Measurements from ENCODE around the gene LMLN.
"Not testable (repeated sequence)": the region's sequence is repeated elsewhere in the genome, so short reads cannot be mapped to it uniquely, and the experiment has no call there.

The LMLN gene

DNA sequence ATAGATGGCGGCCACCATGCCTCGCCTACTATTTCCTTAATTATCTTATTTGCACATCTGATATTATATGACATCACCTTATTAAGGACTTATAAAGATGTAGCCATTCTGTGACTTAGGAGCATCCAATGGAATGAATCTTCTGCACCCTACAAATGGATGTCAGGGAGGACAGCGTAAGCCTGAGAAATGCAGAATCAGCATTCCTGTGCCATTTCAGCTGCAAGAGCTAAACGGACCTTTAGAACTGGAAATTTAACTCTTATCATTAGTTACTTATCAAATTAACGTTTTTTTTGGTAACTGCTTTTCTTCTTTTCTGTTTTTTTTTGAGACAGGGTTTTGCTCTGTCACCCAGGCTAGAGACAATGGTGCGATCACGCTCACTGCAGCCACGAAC is 65.6 kb downstream of the LMLN start:
- no peak for DNase-seq (ENCODE audit: low read depth, low spot score)

DNA sequence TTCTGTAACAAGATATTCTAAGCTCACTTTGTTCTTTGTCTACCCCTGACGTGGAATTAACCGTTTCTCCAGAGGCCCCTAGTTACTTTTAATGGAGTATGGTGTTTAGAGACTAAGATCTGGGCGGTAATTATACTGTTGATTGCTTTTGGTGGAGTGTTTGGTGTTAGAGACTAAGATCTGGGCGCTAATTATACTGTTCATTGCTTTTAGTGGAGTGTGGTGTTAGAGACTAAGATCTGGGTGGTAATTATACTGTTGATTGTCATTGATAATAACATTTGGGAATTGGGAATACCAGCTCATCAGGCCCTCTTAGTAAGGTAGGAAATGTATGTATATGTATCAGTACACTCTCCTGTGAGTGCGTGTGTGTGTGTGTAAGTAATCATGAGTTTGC is 66.6 kb downstream of the LMLN start:
- DNase-seq (ENCODE audit: low read depth, low spot score) = no peak

GRCh38 chr3:198027045-198027798 is 67.2 kb downstream of the LMLN start:
- no peak for DNase-seq (ENCODE audit: low read depth, low spot score)

- no peak for DNase-seq (ENCODE audit: low read depth, low spot score)
Observed at GRCh38 chr3:198027799-198028390, 67.9 kb downstream of the LMLN start.

DNA sequence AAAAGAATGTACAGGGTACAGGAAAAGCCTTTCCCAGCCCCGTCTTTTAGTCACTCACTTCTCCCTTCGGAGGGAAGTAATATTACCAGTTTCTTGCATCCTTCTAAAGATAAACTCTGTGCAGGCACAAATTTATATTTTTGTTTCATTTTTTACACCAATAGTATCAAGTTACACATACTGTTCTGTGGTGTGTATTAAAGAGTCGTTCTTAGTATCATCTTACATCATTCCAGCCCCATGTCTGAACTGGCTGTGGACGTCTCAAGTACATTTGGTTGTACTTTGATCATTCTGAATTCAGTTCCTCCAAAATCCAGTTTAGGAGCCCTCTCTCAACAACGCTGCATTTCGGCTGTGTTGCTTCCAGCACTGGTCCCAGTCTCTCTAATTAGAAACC is 68.7 kb downstream of the LMLN start:
- peak; percentile 29 for DNase-seq (ENCODE audit: low read depth, low spot score)

DNA sequence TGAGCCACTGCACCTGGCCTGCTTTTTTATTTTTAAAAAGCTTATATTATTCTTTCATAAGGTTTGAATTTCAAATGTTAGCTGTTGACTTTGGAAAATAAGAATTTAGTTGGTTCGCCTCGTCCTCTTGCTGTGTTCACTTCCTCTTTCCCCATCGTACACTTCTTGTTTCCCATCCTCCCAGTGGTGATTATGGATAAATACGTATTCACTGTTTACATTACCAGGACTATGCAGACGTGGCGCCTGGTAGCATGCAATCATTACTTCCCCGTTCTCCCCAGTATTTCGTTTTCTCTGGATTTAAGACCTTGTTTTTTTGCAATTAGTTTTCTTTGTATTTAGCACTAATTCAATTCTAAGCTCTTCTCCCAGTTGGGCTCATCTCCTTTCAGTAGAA is 70.1 kb downstream of the LMLN start:
- no peak for DNase-seq (ENCODE audit: low read depth, low spot score)

- DNase-seq (ENCODE audit: low read depth, low spot score) = no peak
Observed at GRCh38 chr3:198030726-198031125, 70.7 kb downstream of the LMLN start.

GRCh38 chr3:198032039-198032936 is 72.3 kb downstream of the LMLN start:
- no peak for DNase-seq (ENCODE audit: low read depth, low spot score)

- no peak for DNase-seq (ENCODE audit: low read depth, low spot score)
Observed at GRCh38 chr3:198043119-198043518, 83.1 kb downstream of the LMLN start.

GRCh38 chr3:198046120-198046857 is 86.3 kb downstream of the LMLN start:
- no peak for DNase-seq (ENCODE audit: low read depth, low spot score)

DNA sequence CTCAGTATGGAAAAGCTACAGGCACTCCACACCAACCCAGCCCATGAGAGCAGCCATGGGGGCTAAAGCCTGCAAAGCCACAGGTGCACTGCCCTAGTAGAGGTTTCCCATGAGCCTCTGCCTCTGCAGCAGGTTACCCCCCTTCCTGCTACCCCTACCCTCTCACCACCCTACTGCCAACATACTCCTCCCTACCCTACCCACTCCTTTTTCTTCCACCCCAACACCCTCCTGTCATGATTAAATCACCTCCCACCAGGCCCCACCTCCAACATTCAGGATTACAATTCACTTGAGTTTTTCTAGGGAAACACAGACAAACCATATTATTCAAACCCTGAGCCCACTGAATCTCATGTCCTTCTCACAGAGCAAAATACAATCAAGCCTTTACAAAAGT is 88.4 kb downstream of the LMLN start:
- DNase-seq (ENCODE audit: low read depth, low spot score) = no peak

GRCh38 chr3:198051836-198052235 is 91.8 kb downstream of the LMLN start:
- DNase-seq (ENCODE audit: low read depth, low spot score) = no peak

DNA sequence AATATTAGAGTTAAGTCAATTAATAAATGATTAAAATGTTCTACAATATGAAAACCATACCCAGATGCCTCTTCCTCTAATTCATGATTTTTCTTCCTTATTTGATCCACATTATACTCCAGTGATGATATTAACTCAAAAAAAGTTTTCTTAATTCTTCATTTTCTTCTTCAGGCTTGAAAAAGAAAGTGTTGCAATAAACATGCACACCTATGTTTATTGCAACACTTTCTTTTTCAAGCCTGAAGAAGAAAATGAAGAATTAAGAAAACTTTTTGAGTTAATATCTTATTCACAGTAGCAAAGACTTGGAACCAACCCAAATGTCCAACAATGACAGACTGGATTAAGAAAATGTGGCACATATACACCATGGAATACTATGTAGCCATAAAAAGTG is 93.4 kb downstream of the LMLN start:
- not testable (repeated sequence) for DNase-seq (ENCODE audit: low read depth, low spot score)

GRCh38 chr3:198061119-198062067 is 101.4 kb downstream of the LMLN start:
- DNase-seq (ENCODE audit: low read depth, low spot score) = no peak

DNA sequence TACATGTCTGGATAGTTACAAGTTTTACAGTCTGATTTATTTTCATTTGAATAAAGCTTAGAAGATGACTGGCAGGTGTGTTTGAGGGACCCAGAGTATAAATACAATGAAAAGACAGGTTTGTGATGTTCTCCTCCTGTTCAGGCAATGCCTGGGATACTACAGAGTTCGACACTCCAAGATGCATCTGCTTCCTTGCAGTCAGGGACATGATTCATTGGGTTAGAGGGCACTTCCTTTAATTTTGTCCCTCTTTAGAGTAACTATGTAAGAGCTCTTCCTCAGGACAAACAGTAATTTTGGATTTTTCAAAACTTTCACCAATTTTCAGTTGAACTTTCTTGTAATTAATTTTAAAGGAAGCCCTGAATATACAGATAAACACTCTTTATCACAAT is 102.0 kb downstream of the LMLN start:
- no peak for DNase-seq (ENCODE audit: low read depth, low spot score)

GRCh38 chr3:198064420-198064819 is 104.4 kb downstream of the LMLN start:
- no peak for DNase-seq (ENCODE audit: low read depth, low spot score)

GRCh38 chr3:198065897-198066296 is 105.9 kb downstream of the LMLN start:
- DNase-seq (ENCODE audit: low read depth, low spot score) = no peak

- DNase-seq (ENCODE audit: low read depth, low spot score) = no peak
Observed at GRCh38 chr3:198067416-198067815, 107.4 kb downstream of the LMLN start.

GRCh38 chr3:198070871-198071270 is 110.9 kb downstream of the LMLN start:
- no peak for DNase-seq (ENCODE audit: low read depth, low spot score)

- peak; percentile 24 for DNase-seq (ENCODE audit: low read depth, low spot score)
Observed at GRCh38 chr3:198071602-198072287, 111.7 kb downstream of the LMLN start.
